Esophagus squamous epithelium (tissue), 5 donors: ENCODE results near the gene LRRC26. TPM values are rescaled to one million over a fixed set of nuclear protein-coding genes. Genes with fewer than 3 reads are reported as not detected.
A peak's percentile ranks its signal among the peaks of the same experiment; 100 is the strongest.

Experiments
- DNase-seq: peaks from one replicate; lab custom pipeline; 2025; lab: John Stamatoyannopoulos, UW
- H3K27ac ChIP-seq, 4 donors: fragments of 200-600 bp; sonication (generic); one replicate each; pipeline ENCODE4 v1.5.1; 2016 to 2019; ENCODE audit warnings: mild to moderate bottlenecking in 1 of 4
- H3K27me3 ChIP-seq, 4 donors: fragments of 200-600 bp; sonication (generic); 1 replicate in 3 of 4; 2 replicates in 1 of 4; pipeline versions ENCODE4 v1.5.1 to v1.6.0; 2017 to 2021; ENCODE audit warnings: antibody characterized with exemption in 1 of 4
- H3K36me3 ChIP-seq, 3 donors: fragments of 200-600 bp; sonication (generic); one replicate each; pipeline ENCODE4 v1.5.1; 2016 to 2019
- H3K4me1 ChIP-seq, 3 donors: fragments of 200-600 bp; sonication (generic); one replicate each; pipeline ENCODE4 v1.5.1; 2017 to 2019
- H3K4me3 ChIP-seq, 4 donors: fragments of 200-600 bp; sonication (generic); 1 replicate in 3 of 4; 2 replicates in 1 of 4; pipeline ENCODE4 v1.5.1; 2016 to 2019; ENCODE audit warnings: mild to moderate bottlenecking in 2 of 4, moderate library complexity in 1 of 4
- H3K9me3 ChIP-seq, 3 donors: fragments of 200-600 bp; sonication (generic); one replicate each; pipeline ENCODE4 v1.5.1; 2016 to 2019
- CTCF ChIP-seq, 6 experiments: fragments of 450-650 bp in 4 of 6; fragments of 200-600 bp in 2 of 6; sonication (generic) in 2 of 6; IDR thresholded peaks; one replicate each; pipeline ENCODE4 v1.5.1; 2016 to 2019; ENCODE audit warnings: antibody characterized with exemption in 6 of 6, mild to moderate bottlenecking in 4 of 6, moderate library complexity in 4 of 6
- POLR2A ChIP-seq, 4 donors: fragments of 450-650 bp; IDR thresholded peaks; one replicate each; pipeline ENCODE4 v1.6.1; 2017; ENCODE audit warnings: antibody characterized with exemption in 4 of 4, mild to moderate bottlenecking in 4 of 4, moderate library complexity in 3 of 4
- WGBS, 2 donors: methylation state at CpG; one replicate each; pipeline ENCODE4 v1.1.5; 2018; 5-methylcytosine and 5-hydroxymethylcytosine counted together
- intact Hi-C: fragments of 100-400 bp; cut with DNase I; formaldehyde crosslinking; loops from one replicate; pipeline ENCODE4 v1.15.0; 2022
- total RNA-seq, 4 donors: library from RNA; depleted of rRNA; stranded (reverse); fragments of >200 nt; gene quantifications; one replicate each; pipeline ENCODE4 v1.1.0, GENCODE V29; 2016
- donor health status: DM: yes; HTN: yes; CAD: no.

LRRC26 gene
- total RNA-seq, 4 donors from 2014 or later, result 0.82 to 3.7 (median 0.95) TPM; not detected in 1

GRCh38 chr9:137178939-137179630 is 9.2 kb upstream of the LRRC26 start:
- Histone ChIP-seq H3K27me3 (peaks cover 0 to 15% (median 0%) of the 10 kb centered on the region in 4 donors), H3K9me3 (no peaks in the 10 kb centered on the region), H3K27ac (no peak overlapping the region), H3K4me3 (no peak overlapping the region), H3K36me3 (peaks cover 45 to 75% (median 47%) of the 10 kb centered on the region in 3 donors), H3K4me1 (peaks cover 0 to 32% (median 2%) of the 10 kb centered on the region in 3 donors)
- intact Hi-C loops, result no loop called here
- TF ChIP-seq CTCF (IDR thresholded peaks at IDR 0.05), result no peak
- TF ChIP-seq POLR2A (IDR thresholded peaks at IDR 0.05), result no peak
- no peak for DNase-seq
- 70 to 80% methylated on average over 2 to 10 of the region's 19 CpGs for WGBS, 2 donors

GRCh38 chr9:137178201-137178938 is 8.5 kb upstream of the LRRC26 start:
- intact Hi-C loops, result no loop called here
- 85 to 94% methylated on average over 16 to 18 of the region's 23 CpGs for WGBS, 2 donors
- H3K36me3 ChIP-seq, result peaks cover 38 to 68% (median 40%) of the 10 kb centered on the region in 3 donors
- peaks cover 0 to 22% (median 0%) of the 10 kb centered on the region in 4 donors for H3K27me3 ChIP-seq
- no peak for DNase-seq
- H3K4me3 ChIP-seq, result no peak overlapping the region
- H3K9me3 ChIP-seq, result no peaks in the 10 kb centered on the region
- TF ChIP-seq CTCF (IDR thresholded peaks at IDR 0.05), result no peak
- no peak for TF ChIP-seq POLR2A (IDR thresholded peaks at IDR 0.05)
- no peak overlapping the region for H3K27ac ChIP-seq
- peaks cover 0 to 39% (median 2%) of the 10 kb centered on the region in 3 donors for H3K4me1 ChIP-seq

- H3K4me3 ChIP-seq, result no peak overlapping the region
- WGBS, 2 donors, result 37 to 52% methylated on average over 12 to 15 of the region's 17 CpGs
- TF ChIP-seq POLR2A (IDR thresholded peaks at IDR 0.05), result no peak
- peak in 4 of 6 experiments; percentile 36 to 72 (median 56) for TF ChIP-seq CTCF (IDR thresholded peaks at IDR 0.05)
- no peak for DNase-seq
- H3K27ac ChIP-seq, result no peak overlapping the region
- H3K4me1 ChIP-seq, result peaks cover 0 to 53% (median 2%) of the 10 kb centered on the region in 3 donors
- H3K27me3 ChIP-seq, result peaks cover 0 to 40% (median 0%) of the 10 kb centered on the region in 4 donors
- H3K36me3 ChIP-seq, result peaks cover 24 to 50% (median 26%) of the 10 kb centered on the region in 3 donors
- intact Hi-C loops, result no loop called here
- no peaks in the 10 kb centered on the region for H3K9me3 ChIP-seq
These were observed 6.7 kb upstream of the LRRC26 start for GRCh38 chr9:137176302-137177182.

- Histone ChIP-seq H3K4me1 (peaks cover 0 to 54% (median 2%) of the 10 kb centered on the region in 3 donors), H3K9me3 (no peaks in the 10 kb centered on the region), H3K27ac (no peak overlapping the region), H3K27me3 (peaks cover 0 to 51% (median under 1%) of the 10 kb centered on the region in 4 donors), H3K36me3 (peaks cover 13 to 39% (median 21%) of the 10 kb centered on the region in 3 donors), H3K4me3 (no peak overlapping the region)
- WGBS, 2 donors, result 84% methylated on average over 9 of the region's 33 CpGs; no CpG with 5 or more reads in 1 of the 2 donors
- DNase-seq, result no peak
- no peak for TF ChIP-seq CTCF (IDR thresholded peaks at IDR 0.05)
- TF ChIP-seq POLR2A (IDR thresholded peaks at IDR 0.05), result no peak
- intact Hi-C loops, result no loop called here
These were observed 5.6 kb upstream of the LRRC26 start for GRCh38 chr9:137175345-137175961.
